ENCODE measurements around the gene ETFDH.

DNA sequence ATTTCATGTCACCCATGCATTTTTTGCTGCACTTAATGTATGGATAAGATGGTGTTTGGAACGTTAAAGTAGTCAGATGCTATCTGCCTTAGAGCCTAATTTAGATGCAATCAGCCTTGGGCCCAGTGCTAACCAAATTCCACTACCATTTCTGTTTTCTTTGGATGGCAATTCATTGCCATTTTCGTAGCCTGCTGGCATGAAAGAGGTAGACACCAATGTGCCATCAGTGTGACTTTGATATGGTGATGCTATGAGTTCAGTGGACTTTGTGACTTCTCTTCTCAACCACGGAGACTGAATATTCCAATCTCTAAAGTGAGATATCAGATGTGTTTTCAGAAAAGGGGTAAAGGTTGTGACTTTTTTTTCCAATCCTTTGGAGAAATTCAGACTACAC is 1.5 kb downstream of the ETFDH start:
- TF ChIP-seq EP300 (conservative IDR thresholded peaks at IDR 0.05; ENCODE audit: poor library complexity, severe bottlenecking) (no peak), POLR2AphosphoS5 (IDR thresholded peaks at IDR 0.05) (no peak), TAF1 (IDR thresholded peaks at IDR 0.05; ENCODE audit: low read depth) (no peak), RAD21 (conservative IDR thresholded peaks at IDR 0.05) (no peak)
- TF ChIP-seq, protein P1, sequence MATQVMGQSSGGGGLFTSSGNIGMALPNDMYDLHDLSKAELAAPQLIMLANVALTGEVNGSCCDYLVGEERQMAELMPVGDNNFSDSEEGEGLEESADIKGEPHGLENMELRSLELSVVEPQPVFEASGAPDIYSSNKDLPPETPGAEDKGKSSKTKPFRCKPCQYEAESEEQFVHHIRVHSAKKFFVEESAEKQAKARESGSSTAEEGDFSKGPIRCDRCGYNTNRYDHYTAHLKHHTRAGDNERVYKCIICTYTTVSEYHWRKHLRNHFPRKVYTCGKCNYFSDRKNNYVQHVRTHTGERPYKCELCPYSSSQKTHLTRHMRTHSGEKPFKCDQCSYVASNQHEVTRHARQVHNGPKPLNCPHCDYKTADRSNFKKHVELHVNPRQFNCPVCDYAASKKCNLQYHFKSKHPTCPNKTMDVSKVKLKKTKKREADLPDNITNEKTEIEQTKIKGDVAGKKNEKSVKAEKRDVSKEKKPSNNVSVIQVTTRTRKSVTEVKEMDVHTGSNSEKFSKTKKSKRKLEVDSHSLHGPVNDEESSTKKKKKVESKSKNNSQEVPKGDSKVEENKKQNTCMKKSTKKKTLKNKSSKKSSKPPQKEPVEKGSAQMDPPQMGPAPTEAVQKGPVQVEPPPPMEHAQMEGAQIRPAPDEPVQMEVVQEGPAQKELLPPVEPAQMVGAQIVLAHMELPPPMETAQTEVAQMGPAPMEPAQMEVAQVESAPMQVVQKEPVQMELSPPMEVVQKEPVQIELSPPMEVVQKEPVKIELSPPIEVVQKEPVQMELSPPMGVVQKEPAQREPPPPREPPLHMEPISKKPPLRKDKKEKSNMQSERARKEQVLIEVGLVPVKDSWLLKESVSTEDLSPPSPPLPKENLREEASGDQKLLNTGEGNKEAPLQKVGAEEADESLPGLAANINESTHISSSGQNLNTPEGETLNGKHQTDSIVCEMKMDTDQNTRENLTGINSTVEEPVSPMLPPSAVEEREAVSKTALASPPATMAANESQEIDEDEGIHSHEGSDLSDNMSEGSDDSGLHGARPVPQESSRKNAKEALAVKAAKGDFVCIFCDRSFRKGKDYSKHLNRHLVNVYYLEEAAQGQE (IDR thresholded peaks at IDR 0.05; ENCODE audit: borderline replicate concordance): no peak
- TF ChIP-seq, protein P2, sequence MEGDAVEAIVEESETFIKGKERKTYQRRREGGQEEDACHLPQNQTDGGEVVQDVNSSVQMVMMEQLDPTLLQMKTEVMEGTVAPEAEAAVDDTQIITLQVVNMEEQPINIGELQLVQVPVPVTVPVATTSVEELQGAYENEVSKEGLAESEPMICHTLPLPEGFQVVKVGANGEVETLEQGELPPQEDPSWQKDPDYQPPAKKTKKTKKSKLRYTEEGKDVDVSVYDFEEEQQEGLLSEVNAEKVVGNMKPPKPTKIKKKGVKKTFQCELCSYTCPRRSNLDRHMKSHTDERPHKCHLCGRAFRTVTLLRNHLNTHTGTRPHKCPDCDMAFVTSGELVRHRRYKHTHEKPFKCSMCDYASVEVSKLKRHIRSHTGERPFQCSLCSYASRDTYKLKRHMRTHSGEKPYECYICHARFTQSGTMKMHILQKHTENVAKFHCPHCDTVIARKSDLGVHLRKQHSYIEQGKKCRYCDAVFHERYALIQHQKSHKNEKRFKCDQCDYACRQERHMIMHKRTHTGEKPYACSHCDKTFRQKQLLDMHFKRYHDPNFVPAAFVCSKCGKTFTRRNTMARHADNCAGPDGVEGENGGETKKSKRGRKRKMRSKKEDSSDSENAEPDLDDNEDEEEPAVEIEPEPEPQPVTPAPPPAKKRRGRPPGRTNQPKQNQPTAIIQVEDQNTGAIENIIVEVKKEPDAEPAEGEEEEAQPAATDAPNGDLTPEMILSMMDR (IDR thresholded peaks at IDR 0.05; ENCODE audit: poor library complexity, severe bottlenecking): no peak

Data from neural cell (in vitro differentiated cells).